ENCODE data around the gene ZFR. TPM values are rescaled to one million over a fixed set of nuclear protein-coding genes. Genes with fewer than 3 reads are reported as not detected.
A peak's percentile ranks its signal among the peaks of the same experiment; 100 is the strongest.

The ZFR gene
- total RNA-seq (ENCODE audit: low replicate concordance), result 108 and 131 TPM in 2 replicates

DNA sequence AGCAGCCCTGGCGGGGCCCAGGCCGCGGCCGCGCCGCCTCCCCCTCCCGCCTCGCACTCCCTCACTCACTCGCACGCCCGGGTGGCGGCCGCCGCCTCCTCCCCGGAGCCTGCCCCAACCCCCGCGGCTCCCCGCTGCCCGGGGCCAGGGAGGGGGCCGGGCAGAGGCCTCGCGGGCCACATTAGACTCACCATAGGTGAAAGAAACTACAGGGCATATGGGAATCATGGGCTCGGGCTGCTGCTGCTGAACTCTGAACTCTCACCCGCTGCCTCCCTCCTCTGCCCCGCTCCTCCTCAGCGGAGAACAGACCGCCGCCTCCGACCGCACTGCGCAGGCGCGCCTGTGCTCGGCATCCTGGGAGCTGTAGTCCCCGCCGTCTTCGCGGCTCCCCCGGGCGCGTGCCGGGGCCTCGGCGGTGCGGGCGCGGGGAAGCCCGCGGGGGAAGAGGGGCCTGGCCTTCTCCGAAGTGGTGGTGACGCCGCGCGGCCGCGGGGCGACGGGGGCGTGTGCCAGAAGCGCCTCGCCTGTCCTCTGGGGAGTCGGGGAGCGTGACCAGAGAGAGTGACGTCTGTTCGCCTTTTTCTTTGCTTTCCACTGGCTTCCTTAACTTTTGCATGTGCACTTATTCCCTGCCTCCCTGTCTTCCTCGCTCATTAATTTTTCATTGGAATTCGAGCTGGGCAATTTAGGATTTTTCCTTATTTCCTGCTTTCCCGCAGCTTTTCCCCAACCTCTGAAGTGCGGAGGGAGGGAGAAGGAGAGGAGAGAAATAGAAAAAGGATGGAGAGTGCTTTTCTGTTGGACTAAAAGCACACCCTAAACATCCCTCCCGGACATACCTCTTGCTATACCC lies at the start of gene ZFR:
Gene ZFR, minus strand, starts transcription at position 310 of the 856 bp plus-strand sequence. Its CDS starts 82 bp downstream, at position 228.
- Histone ChIP-seq H4K20me1 (ENCODE audit: low read depth) (peaks cover 40% of the 10 kb centered on the region), H3K9ac (peak within 1 kb of the TSS; percentile 85), H3K27me3 (peaks cover 20% of the 10 kb centered on the region), H3K4me1 (peaks cover 14% of the 10 kb centered on the region), H2AFZ (replicated peaks) (peak within 1 kb of the TSS; percentile 95), H3K79me2 (ENCODE audit: low read depth) (peaks cover 49% of the 10 kb centered on the region), H3F3A (ENCODE audit: low read depth) (peaks cover 6% of the 10 kb centered on the region), H3K4me3 (peak within 1 kb of the TSS; percentile 96), H3K9me3 (ENCODE audit: low read depth) (no peaks in the 10 kb centered on the region), H3K4me2 (peak within 1 kb of the TSS; percentile 98), H3K36me3 (peaks cover 4% of the 10 kb centered on the region), H3K27ac (peak within 1 kb of the TSS; percentile 74)
- Mint-ChIP-seq H3K36me3 (peaks cover 23% of the 10 kb centered on the region), H3K4me1 (peaks cover 24% of the 10 kb centered on the region), H3K27ac (peak within 1 kb of the TSS; percentile 98), H3K9me3 (no peaks in the 10 kb centered on the region), H3K27me3 (ENCODE audit: insufficient read depth, low read depth) (peaks cover 3% of the 10 kb centered on the region), H3K4me3 (peak within 1 kb of the TSS; percentile 97)
- no peak for TF ChIP-seq EZH2phosphoT487 (IDR thresholded peaks at IDR 0.05)
- TF ChIP-seq, protein P1, sequence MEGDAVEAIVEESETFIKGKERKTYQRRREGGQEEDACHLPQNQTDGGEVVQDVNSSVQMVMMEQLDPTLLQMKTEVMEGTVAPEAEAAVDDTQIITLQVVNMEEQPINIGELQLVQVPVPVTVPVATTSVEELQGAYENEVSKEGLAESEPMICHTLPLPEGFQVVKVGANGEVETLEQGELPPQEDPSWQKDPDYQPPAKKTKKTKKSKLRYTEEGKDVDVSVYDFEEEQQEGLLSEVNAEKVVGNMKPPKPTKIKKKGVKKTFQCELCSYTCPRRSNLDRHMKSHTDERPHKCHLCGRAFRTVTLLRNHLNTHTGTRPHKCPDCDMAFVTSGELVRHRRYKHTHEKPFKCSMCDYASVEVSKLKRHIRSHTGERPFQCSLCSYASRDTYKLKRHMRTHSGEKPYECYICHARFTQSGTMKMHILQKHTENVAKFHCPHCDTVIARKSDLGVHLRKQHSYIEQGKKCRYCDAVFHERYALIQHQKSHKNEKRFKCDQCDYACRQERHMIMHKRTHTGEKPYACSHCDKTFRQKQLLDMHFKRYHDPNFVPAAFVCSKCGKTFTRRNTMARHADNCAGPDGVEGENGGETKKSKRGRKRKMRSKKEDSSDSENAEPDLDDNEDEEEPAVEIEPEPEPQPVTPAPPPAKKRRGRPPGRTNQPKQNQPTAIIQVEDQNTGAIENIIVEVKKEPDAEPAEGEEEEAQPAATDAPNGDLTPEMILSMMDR (IDR thresholded peaks at IDR 0.05), result no peak
- TF ChIP-seq EZH2 (IDR thresholded peaks at IDR 0.05), result peak; percentile 50
- peak; percentile 95 for DNase-seq (ENCODE audit: low spot score)

DNA sequence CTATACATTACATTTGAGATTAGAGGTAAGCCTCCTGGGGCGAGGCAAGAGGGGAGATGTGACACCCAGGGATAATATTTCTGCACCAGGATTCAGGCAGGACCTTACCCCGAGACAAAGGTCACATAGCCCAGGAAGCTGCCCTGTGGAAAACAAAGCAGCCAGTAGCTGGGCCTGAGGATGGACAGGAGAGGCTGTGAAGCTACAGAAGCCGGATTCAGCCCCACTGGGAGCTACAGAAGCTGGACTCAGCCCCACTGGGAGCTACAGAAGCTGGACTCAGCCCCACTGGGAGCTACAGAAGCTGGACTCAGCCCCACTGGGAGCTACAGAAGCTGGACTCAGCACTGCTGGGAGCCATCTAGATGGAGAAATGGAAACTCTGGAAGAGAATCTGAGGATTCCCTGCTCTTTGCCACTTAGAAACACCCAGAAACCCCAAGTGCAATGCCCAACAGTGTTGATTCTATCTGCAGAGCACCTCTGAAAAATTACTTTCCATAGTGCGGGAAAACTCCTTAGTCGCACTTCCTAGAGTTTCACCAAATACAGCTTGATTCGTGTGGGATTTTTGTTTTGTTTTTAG lies 46.5 kb upstream of the ZFR start:
- Mint-ChIP-seq H3K4me1 (peaks cover 8% of the 10 kb centered on the region), H3K27me3 (ENCODE audit: insufficient read depth, low read depth) (peaks cover 8% of the 10 kb centered on the region), H3K9me3 (peaks cover 5% of the 10 kb centered on the region), H3K4me3 (no peak overlapping the region), H3K27ac (no peak overlapping the region), H3K36me3 (no peaks in the 10 kb centered on the region)
- no peaks in the 10 kb centered on the region for H3K27me3 ChIP-seq
- no peak overlapping the region for H3K9ac ChIP-seq
- DNase-seq (ENCODE audit: low spot score), result no peak
- H3K4me2 ChIP-seq, result no peak overlapping the region
- no peaks in the 10 kb centered on the region for H3K9me3 ChIP-seq (ENCODE audit: low read depth)
- H3K79me2 ChIP-seq (ENCODE audit: low read depth), result no peaks in the 10 kb centered on the region
- H3K4me3 ChIP-seq, result no peak overlapping the region
- no peaks in the 10 kb centered on the region for H3K4me1 ChIP-seq
- H3F3A ChIP-seq (ENCODE audit: low read depth), result no peaks in the 10 kb centered on the region
- no peaks in the 10 kb centered on the region for H3K36me3 ChIP-seq
- H3K27ac ChIP-seq, result no peak overlapping the region
- no peaks in the 10 kb centered on the region for H4K20me1 ChIP-seq (ENCODE audit: low read depth)
- H2AFZ ChIP-seq (replicated peaks), result no peak overlapping the region
- TF ChIP-seq EZH2 (IDR thresholded peaks at IDR 0.05) (no peak), EZH2phosphoT487 (IDR thresholded peaks at IDR 0.05) (no peak)
- TF ChIP-seq, protein P1 (IDR thresholded peaks at IDR 0.05), result no peak

DNA sequence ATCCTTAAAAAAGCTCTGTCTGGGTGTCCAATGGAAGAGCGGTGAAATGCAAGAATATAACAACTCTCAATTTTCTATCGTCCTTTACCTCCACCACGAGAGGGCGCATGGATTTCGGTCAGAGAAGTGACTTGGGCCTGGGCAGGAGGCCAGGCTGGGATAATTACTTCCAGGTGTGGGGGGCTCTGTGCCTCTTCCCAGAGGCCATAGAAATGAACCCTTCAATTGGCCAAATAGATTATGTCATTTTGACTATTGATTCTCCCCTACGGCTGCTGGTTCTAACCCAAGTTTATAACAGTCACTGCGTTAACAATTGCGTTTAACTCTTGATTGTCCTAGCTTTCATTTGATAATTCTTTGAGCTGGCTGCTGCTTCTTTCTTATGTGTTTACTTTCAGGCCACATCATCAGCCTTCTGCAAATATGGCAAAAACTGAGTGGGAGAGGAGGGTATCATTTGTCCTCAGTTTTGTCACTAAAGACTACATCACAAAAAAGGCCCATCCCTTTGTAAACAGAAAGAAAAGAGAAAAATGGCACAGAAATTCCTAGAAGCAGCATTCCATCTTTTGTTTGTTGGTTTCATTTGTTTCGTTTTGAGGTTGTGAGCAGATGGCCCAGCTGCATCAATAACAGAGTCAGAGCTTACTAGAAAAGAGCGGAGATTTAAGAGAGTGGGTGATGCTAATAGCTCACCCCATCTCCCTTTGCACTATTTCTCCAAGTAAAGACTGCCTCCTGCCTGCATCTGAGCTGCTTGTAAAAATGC lies 45.4 kb upstream of the ZFR start:
- Mint-ChIP-seq H3K4me1 (peaks cover 8% of the 10 kb centered on the region), H3K27me3 (ENCODE audit: insufficient read depth, low read depth) (peaks cover 8% of the 10 kb centered on the region), H3K4me3 (no peak overlapping the region), H3K27ac (no peak overlapping the region), H3K9me3 (peaks cover 3% of the 10 kb centered on the region), H3K36me3 (no peaks in the 10 kb centered on the region)
- H2AFZ ChIP-seq (replicated peaks), result peak overlapping the region; percentile 81
- no peak overlapping the region for H3K4me2 ChIP-seq
- H3K4me1 ChIP-seq, result no peaks in the 10 kb centered on the region
- no peaks in the 10 kb centered on the region for H3K9me3 ChIP-seq (ENCODE audit: low read depth)
- H3K36me3 ChIP-seq, result no peaks in the 10 kb centered on the region
- H3K4me3 ChIP-seq, result no peak overlapping the region
- no peak for TF ChIP-seq EZH2phosphoT487 (IDR thresholded peaks at IDR 0.05)
- TF ChIP-seq, protein P1 (IDR thresholded peaks at IDR 0.05), result peak; percentile 87
- no peaks in the 10 kb centered on the region for H3F3A ChIP-seq (ENCODE audit: low read depth)
- H3K9ac ChIP-seq, result no peak overlapping the region
- H3K27me3 ChIP-seq, result no peaks in the 10 kb centered on the region
- H3K79me2 ChIP-seq (ENCODE audit: low read depth), result no peaks in the 10 kb centered on the region
- no peaks in the 10 kb centered on the region for H4K20me1 ChIP-seq (ENCODE audit: low read depth)
- no peak overlapping the region for H3K27ac ChIP-seq
- DNase-seq (ENCODE audit: low spot score), result peak; percentile 86

Data from neural progenitor cell (in vitro differentiated cells).